ENCODE results near the gene IFT80.

The IFT80 gene

GRCh38 chr3:160437083-160437455 lies 38.0 kb upstream of the IFT80 start:
- TF ChIP-seq CTCF (IDR thresholded peaks at IDR 0.05; ENCODE audit: low read length, missing control alignments): no peak
- no peak overlapping the region for H3K4me3 ChIP-seq (replicated peaks; ENCODE audit: low read depth, low read length)

GRCh38 chr3:160435747-160436146 lies 36.7 kb upstream of the IFT80 start:
- no peak for TF ChIP-seq CTCF (IDR thresholded peaks at IDR 0.05; ENCODE audit: low read length, missing control alignments)
- no peak for DNase-seq (ENCODE audit: low read depth)
- no peak overlapping the region for H3K4me3 ChIP-seq (replicated peaks; ENCODE audit: low read depth, low read length)

More at GRCh38 chr3:160437083-160437455, 38.0 kb upstream of the IFT80 start:
- DNase-seq (ENCODE audit: low read depth): no peak

- TF ChIP-seq CTCF (IDR thresholded peaks at IDR 0.05; ENCODE audit: low read length, missing control alignments): no peak
- H3K4me3 ChIP-seq (replicated peaks; ENCODE audit: low read depth, low read length): no peak overlapping the region
- DNase-seq (ENCODE audit: low read depth): no peak
Observed at GRCh38 chr3:160435095-160435494, 36.1 kb upstream of the IFT80 start.

- no peak for TF ChIP-seq CTCF (IDR thresholded peaks at IDR 0.05; ENCODE audit: low read length, missing control alignments)
- no peak overlapping the region for H3K4me3 ChIP-seq (replicated peaks; ENCODE audit: low read depth, low read length)
- DNase-seq (ENCODE audit: low read depth): peak; percentile 66
Observed at GRCh38 chr3:160434071-160434470, 35.0 kb upstream of the IFT80 start.

- no peak for DNase-seq (ENCODE audit: low read depth)
- no peak overlapping the region for H3K4me3 ChIP-seq (replicated peaks; ENCODE audit: low read depth, low read length)
- TF ChIP-seq CTCF (IDR thresholded peaks at IDR 0.05; ENCODE audit: low read length, missing control alignments): no peak
Observed at GRCh38 chr3:160427832-160428424, 28.9 kb upstream of the IFT80 start.

GRCh38 chr3:160417311-160417710 lies 18.3 kb upstream of the IFT80 start:
- no peak for TF ChIP-seq CTCF (IDR thresholded peaks at IDR 0.05; ENCODE audit: low read length, missing control alignments)
- no peak for DNase-seq (ENCODE audit: low read depth)
- H3K4me3 ChIP-seq (replicated peaks; ENCODE audit: low read depth, low read length): no peak overlapping the region

- DNase-seq (ENCODE audit: low read depth): peak; percentile 90
- no peak overlapping the region for H3K4me3 ChIP-seq (replicated peaks; ENCODE audit: low read depth, low read length)
- peak; percentile 88 for TF ChIP-seq CTCF (IDR thresholded peaks at IDR 0.05; ENCODE audit: low read length, missing control alignments)
Observed at GRCh38 chr3:160413613-160414248, 14.7 kb upstream of the IFT80 start.
